GM12801 (cell line): ENCODE data around the gene NCAM1.

Experiments
- TF ChIP-seq, protein P1 (sequence below): IDR thresholded peaks from one replicate; pipeline ENCODE4 v1.5.1; 2011; ENCODE audit warnings: control low read depth; ENCODE audit not compliant: insufficient read length; ENCODE audit errors: extremely low read depth

The NCAM1 gene

DNA sequence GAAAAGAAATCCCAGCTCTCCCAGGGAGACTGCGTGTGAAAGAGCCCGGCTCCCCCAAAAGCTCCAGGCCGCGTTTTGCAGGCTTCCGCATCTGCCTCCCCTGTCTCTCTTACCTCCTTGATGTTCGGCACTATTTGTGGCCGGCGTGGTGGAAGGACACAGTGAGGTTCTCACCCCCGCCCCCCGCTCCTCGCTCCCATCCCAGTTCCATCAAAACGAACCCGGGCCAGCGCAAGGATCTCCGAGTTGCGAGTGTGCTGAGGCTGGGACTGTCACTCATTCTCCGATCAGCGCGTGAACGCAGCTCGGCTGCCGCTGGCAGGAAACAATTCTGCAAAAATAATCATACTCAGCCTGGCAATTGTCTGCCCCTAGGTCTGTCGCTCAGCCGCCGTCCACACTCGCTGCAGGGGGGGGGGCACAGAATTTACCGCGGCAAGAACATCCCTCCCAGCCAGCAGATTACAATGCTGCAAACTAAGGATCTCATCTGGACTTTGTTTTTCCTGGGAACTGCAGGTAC is at the start of gene NCAM1:
Gene NCAM1 (plus strand): TSS at position 275 of the 523 bp plus-strand sequence.
- TF ChIP-seq, protein P1, sequence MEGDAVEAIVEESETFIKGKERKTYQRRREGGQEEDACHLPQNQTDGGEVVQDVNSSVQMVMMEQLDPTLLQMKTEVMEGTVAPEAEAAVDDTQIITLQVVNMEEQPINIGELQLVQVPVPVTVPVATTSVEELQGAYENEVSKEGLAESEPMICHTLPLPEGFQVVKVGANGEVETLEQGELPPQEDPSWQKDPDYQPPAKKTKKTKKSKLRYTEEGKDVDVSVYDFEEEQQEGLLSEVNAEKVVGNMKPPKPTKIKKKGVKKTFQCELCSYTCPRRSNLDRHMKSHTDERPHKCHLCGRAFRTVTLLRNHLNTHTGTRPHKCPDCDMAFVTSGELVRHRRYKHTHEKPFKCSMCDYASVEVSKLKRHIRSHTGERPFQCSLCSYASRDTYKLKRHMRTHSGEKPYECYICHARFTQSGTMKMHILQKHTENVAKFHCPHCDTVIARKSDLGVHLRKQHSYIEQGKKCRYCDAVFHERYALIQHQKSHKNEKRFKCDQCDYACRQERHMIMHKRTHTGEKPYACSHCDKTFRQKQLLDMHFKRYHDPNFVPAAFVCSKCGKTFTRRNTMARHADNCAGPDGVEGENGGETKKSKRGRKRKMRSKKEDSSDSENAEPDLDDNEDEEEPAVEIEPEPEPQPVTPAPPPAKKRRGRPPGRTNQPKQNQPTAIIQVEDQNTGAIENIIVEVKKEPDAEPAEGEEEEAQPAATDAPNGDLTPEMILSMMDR, result no peak

DNA sequence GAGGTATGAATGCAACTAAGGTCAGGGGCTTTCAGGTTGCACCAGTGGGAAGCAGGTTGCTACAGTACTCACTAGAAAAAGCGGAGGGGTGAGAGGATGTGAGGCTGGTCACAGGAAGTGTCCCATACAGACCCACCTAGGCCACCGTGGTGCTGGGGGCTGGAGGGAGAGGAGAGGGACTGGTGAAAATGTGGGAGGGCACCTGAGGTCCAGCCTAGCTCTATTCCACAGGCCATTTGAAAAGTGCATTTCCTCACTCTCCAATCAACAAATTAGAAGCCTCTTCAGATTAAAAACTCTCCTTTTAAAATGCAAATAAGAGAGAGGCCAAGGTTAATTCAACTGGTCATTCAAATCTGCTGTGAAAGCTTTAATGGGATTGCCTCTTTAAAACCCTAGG is 38.6 kb upstream of the NCAM1 start:
- TF ChIP-seq, protein P1, result no peak

DNA sequence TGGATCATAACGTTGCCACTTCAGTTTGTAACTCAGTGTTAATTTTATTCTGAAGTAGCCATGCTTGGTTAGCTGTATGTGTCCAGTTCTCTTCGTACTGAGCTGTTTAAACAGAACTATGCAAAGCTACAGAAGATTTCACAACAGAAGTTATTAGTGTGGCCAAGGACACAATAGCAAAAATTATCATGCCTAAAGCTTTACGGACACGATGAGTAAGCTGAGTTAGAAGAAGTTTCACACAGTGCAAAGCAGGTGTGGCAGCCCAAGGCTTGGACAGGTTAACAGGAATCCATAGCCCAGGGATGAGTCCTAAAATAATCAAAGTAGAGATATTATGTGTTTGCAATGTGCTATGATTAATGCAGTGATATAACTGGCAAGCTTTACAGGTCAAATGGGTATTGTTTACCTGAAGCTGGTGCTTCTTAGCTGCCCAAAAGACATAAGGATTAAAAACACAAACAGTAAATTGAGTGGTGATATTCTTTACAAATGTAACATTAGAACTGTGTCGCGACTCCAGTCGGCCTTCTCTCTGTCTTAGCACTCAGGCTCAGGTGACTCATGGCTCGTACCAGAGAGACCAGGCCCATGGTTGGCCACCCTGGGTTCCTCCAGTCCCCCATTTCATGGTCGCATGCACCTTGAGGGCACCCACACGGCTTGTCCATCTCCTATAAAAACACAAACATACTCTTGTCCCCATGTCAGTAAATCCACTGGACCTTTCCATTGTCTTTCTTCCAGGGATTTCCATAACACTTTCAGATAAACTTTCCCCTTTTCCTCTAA is 35.5 kb upstream of the NCAM1 start:
- TF ChIP-seq, protein P1, result no peak

DNA sequence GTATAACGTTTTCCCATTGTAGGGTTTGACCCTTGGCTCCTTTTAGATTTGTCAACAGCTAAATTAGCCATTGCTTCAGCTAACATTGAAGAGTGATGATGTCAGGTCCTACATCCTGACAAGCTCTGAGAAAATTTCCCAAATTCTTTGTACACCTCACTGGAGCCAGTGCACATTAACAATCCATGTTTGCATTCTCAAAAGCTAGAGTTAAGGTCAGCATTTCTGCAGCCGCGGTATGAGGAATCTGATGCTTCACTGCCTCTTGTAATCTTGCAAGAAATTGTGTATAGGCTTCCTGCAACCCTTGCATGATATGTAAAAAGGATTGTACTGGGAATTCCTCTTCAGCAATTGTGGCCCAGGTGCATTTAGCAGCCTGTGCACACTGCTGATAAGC is 33.1 kb upstream of the NCAM1 start:
- TF ChIP-seq, protein P1, result no peak

DNA sequence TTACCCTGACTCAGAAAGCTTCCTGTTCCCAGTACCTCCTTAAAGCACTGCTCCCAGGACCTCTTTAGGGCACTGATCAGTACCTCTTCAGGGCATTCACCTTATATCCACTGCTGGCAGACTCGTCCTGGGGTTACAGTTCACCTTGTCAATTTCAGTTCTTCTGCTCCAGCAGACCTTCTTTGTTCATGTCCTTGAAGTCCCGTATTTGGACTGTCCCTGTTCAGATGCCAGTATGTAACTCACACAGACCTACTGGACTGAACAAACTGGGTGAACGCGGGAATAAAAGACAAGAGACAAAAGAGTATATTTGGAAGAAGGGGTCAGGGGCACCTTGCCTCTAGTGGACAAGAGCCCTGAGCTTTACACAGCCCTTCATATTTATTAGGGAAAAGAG is 31.8 kb upstream of the NCAM1 start:
- TF ChIP-seq, protein P1, result no peak

DNA sequence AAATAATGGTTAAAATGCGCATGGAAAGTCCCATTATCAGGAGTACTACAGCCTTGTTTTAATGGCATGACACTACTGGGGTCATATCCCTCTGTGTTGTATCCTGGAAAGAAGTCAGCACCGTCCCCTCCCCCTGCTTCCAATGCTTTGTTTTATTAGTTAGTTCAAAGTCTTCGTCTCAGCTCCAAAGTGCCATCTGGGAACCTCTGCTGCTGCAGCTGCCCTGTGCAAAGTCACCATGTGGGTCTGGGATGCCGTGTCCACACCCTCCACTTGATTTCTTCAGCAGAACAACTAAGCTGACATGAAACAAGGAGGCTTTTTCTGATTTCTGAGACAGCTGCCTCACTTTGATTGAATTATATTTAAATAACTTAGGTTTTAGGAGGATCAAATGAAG is 29.5 kb upstream of the NCAM1 start:
- TF ChIP-seq, protein P1, result no peak

DNA sequence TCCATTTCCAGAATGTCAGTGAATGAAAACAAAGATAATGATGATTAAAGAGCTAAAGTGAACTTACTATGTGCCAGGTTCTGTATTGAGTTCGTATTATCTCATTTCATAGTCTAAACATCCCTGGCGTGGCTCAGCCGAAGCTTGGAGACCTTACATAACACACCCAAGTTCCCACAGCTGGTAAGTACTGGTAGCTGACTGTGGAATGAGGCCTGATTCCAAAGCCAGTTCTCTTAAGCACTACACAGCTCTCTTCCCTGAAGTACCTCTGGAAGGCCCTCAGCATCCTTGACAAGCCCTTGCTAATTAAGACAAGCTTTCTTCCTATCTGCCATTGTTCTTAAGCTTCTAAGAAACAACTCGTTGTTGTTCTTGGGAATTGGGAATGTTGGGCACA is 28.6 kb upstream of the NCAM1 start:
- TF ChIP-seq, protein P1, result no peak
